GM12878 (cell line): ENCODE measurements around the gene PRKRIP1. TPM values are rescaled to one million over a fixed set of nuclear protein-coding genes. Genes with fewer than 3 reads are reported as not detected.
A peak's percentile ranks its signal among the peaks of the same experiment; 100 is the strongest.

Source experiments
- ATAC-seq: fragments of 200-7000 bp; cut with Tn5 transposase; 3 replicates; pipeline ENCODE4 v1.9.1; 2020; ENCODE audit warnings: mild to moderate bottlenecking, moderate library complexity
- BruUV-seq: library from RNA; stranded (reverse); fragments of 400-500 nt; replicated peaks from 2 replicates; lab custom pipeline; 2021; lab: Mats Ljungman, UMichigan
- CTCF ChIA-PET: fragments of 300-600 bp; sonication (Branson Sonifier 250); formaldehyde crosslinking; extraction: SDS; loops from one replicate; lab custom pipeline; 2021; ENCODE audit warnings: inconsistent platforms; lab: Yijun Ruan, JAX
- POLR2A ChIA-PET: fragments of 350-600 bp; formaldehyde crosslinking; extraction: SDS; loops from one replicate; lab custom pipeline; 2021; ENCODE audit warnings: inconsistent platforms; lab: Charles Lee
- RAD21 ChIA-PET: fragments of 300-600 bp; sonication (Branson Sonifier 250); formaldehyde crosslinking; loops from one replicate; lab custom pipeline; 2023; ENCODE audit warnings: antibody characterized with exemption; ENCODE audit not compliant: unreplicated experiment; lab: Charles Lee
- SMC1A ChIA-PET: fragments of 300-600 bp; sonication (Branson Sonifier 250); formaldehyde crosslinking; loops from one replicate; lab custom pipeline; 2023; ENCODE audit not compliant: unreplicated experiment, uncharacterized antibody; lab: Charles Lee
- DNase-seq: peaks from one replicate; pipeline ENCODE4 v3.0.0-alpha.2; 2011; ENCODE audit warnings: low read depth, low spot score
- FAIRE-seq: peaks from 3 replicates; lab custom pipeline; 2011; peaks lifted over from hg19 to GRCh38; lab: Jason Lieb, UNC
- H2AFZ ChIP-seq: 2 replicates; pipeline ENCODE4 v1.6.0; 2011; ENCODE audit warnings: low read depth, low read length, control low read depth; ENCODE audit not compliant: control insufficient read depth
- H3K27ac ChIP-seq: 2 replicates; pipeline ENCODE4 v1.5.1; 2011; ENCODE audit warnings: control low read depth; ENCODE audit not compliant: control insufficient read depth, insufficient read depth
- H3K27me3 ChIP-seq, 2 experiments: replicated peaks in 1 of 2; 2 replicates each; pipeline versions ENCODE4 v1.6.0 to v1.6.1; 2011; ENCODE audit warnings: low read length in 1 of 2; ENCODE audit not compliant: control insufficient read depth in 2 of 2, insufficient read depth in 2 of 2
- H3K36me3 ChIP-seq, 2 experiments: 2 replicates each; pipeline ENCODE4 v1.5.1; 2011; ENCODE audit warnings: low read length in 1 of 2; ENCODE audit not compliant: control insufficient read depth in 2 of 2, insufficient read depth in 2 of 2
- H3K4me1 ChIP-seq: 2 replicates; pipeline ENCODE4 v1.6.1; 2011; ENCODE audit warnings: mild to moderate bottlenecking, low read length, moderate library complexity, mixed read lengths; ENCODE audit not compliant: control insufficient read depth, insufficient read depth
- H3K4me2 ChIP-seq: 2 replicates; pipeline ENCODE4 v1.6.0; 2011; ENCODE audit warnings: control low read depth; ENCODE audit not compliant: control insufficient read depth, insufficient read depth
- H3K4me3 ChIP-seq: fragments of 200-600 bp; sonication (generic); 2 replicates; pipeline ENCODE4 v1.5.1; 2016
- H3K79me2 ChIP-seq: 2 replicates; pipeline ENCODE4 v1.6.0; 2011; ENCODE audit warnings: low read length; ENCODE audit not compliant: control insufficient read depth, insufficient read depth
- H3K9ac ChIP-seq: 2 replicates; pipeline ENCODE4 v1.8.0; 2011; ENCODE audit warnings: low read length, control low read depth, mixed read lengths; ENCODE audit not compliant: control insufficient read depth, insufficient read depth
- H3K9me3 ChIP-seq: replicated peaks from 3 replicates; pipeline ENCODE4 v1.5.1; 2011; ENCODE audit warnings: mild to moderate bottlenecking, low read length; ENCODE audit not compliant: control insufficient read depth, insufficient read depth
- H4K20me1 ChIP-seq: 2 replicates; pipeline ENCODE4 v1.6.0; 2011; ENCODE audit not compliant: control insufficient read depth, insufficient read depth
- ASH2L ChIP-seq: fragments of 300-600, 200-600 bp; sonication (generic); IDR thresholded peaks from 2 replicates; pipeline ENCODE4 v1.6.1; 2017; ENCODE audit warnings: low read depth, mild to moderate bottlenecking, borderline replicate concordance
- BCLAF1 ChIP-seq: fragments of 450-650 bp; IDR thresholded peaks from 2 replicates; pipeline ENCODE4 v1.6.1; 2017; ENCODE audit warnings: antibody characterized with exemption, mild to moderate bottlenecking, moderate library complexity
- CUX1 ChIP-seq: IDR thresholded peaks from 2 replicates; pipeline ENCODE4 v1.6.1; 2012; ENCODE audit warnings: improper control_type of control experiment, low read depth, low read length; ENCODE audit not compliant: insufficient replicate concordance
- EGR1 ChIP-seq, 2 experiments: IDR thresholded peaks; 1 replicate in 1 of 2; 2 replicates in 1 of 2; pipeline ENCODE4 v1.6.1; 2011 to 2012; ENCODE audit warnings: low read depth in 2 of 2, low read length in 2 of 2, borderline replicate concordance in 1 of 2, mild to moderate bottlenecking in 1 of 2, moderate library complexity in 1 of 2
- LARP7 ChIP-seq: fragments of 450-650 bp; IDR thresholded peaks from 2 replicates; pipeline ENCODE4 v1.6.1; 2017; ENCODE audit warnings: mild to moderate bottlenecking
- MXI1 ChIP-seq: fragments of 150-350 bp; IDR thresholded peaks from 2 replicates; pipeline ENCODE4 v1.6.1; 2011; ENCODE audit warnings: low read depth, mild to moderate bottlenecking, inconsistent platforms, low read length, improper control_type of control experiment
- NFYA ChIP-seq: IDR thresholded peaks from 2 replicates; pipeline ENCODE4 v1.6.1; 2011; ENCODE audit warnings: low read depth, mild to moderate bottlenecking, low read length, improper control_type of control experiment, borderline replicate concordance
- RAD21 ChIP-seq: IDR thresholded peaks from 2 replicates; pipeline ENCODE4 v1.6.1; 2011; ENCODE audit warnings: mild to moderate bottlenecking, low read depth, low read length, moderate library complexity; ENCODE audit not compliant: insufficient read depth
- WGBS: methylation state at CpG from one replicate; pipeline ENCODE4 v1.1.6; 2016; ENCODE audit warnings: low lambda C conversion rate; ENCODE audit not compliant: insufficient replicate concordance, insufficient coverage; ENCODE audit errors: missing lambda C conversion rate; 5-methylcytosine and 5-hydroxymethylcytosine counted together
- in situ Hi-C: fragments of 300-500 bp; cut with MboI; formaldehyde crosslinking; loops from 9 replicates; pipeline ENCODE4 v1.14.3; 2018; ENCODE audit warnings: mixed read lengths
- intact Hi-C: fragments of 100-400 bp; cut with micrococcal nuclease; formaldehyde crosslinking; loops from one replicate; pipeline ENCODE4 v1.14.2; 2022; ENCODE audit not compliant: unreplicated experiment
- polyA plus RNA-seq, 11 experiments: library from polyadenylated mRNA; depleted of rRNA in 4 of 11; unstranded in 6 of 11; stranded (reverse) in 5 of 11; fragments of >200 nt; fragmentation: Nextera tagmentation in 4 of 11; fragmentation: Illumina TruSeq in 1 of 11; extraction: Ambion mirVana in 4 of 11; extraction: Trizol in 1 of 11; gene quantifications; 1 replicate in 1 of 11; 2 replicates in 10 of 11; pipeline versions ENCODE4 v1.2.1 to v1.2.3, GENCODE V29; 2011 to 2016; ENCODE audit warnings: inconsistent platforms in 2 of 11, missing spikeins in 2 of 11, low read depth in 1 of 11
- total RNA-seq, 4 experiments: library from RNA; depleted of rRNA in 3 of 4; stranded (reverse); fragments of >200 nt in 3 of 4; fragmentation: Illumina TruSeq in 1 of 4; extraction: Trizol in 1 of 4; gene quantifications; 2 replicates each; pipeline versions ENCODE4 v1.2.1 to v1.2.3, GENCODE V29; 2013 to 2021

PRKRIP1 gene
- total and polyA plus RNA-seq, 10 of the 15 experiments (the other 5 are each of a cell fraction or from before 2014, with no cell fraction given) = 17.0 to 38.4 (median 25.5) TPM

GRCh38 chr7:102439963-102440795, 44.0 kb downstream of the PRKRIP1 start (continued):
- no peak for TF ChIP-seq BCLAF1

- Histone ChIP-seq H3K4me1 (peaks cover 53% of the 10 kb centered on the region), H3K79me2 (peaks cover 7% of the 10 kb centered on the region), H2AFZ (peak overlapping the region; percentile 49; the same call in 1 of the 2 replicates), H3K9ac (peak overlapping the region; percentile 59), H3K27me3 (no peaks in the 10 kb centered on the region), H3K9me3 (no peaks in the 10 kb centered on the region), H3K4me3 (peak overlapping the region; percentile 41; the same call in 1 of the 2 replicates), H3K27ac (peak overlapping the region; percentile 81), H4K20me1 (no peaks in the 10 kb centered on the region), H3K4me2 (peak overlapping the region; percentile 82), H3K36me3 (peaks cover 14 to 23% of the 10 kb centered on the region in 2 experiments; a peak in 3 of 4 replicates)
- SMC1A ChIA-PET = interaction anchor here (0.7 to 5.8 kb wide), 11 partner anchors 10 to 160 kb away, joined by 3 to 76 read pairs (median 7); partner anchors contain the start of genes ALKBH4 and PRKRIP1
- CTCF ChIA-PET = interaction anchor here (0.6 to 4.4 kb wide), 12 partner anchors 10 to 42 kb away, joined by 3 to 40 read pairs (median 7); no protein-coding TSS in a partner anchor
- DNase-seq = no peak
- no TSS peak for BruUV-seq
- peak; percentile 96 for FAIRE-seq
- ATAC-seq = peak; percentile 66
- 16% methylated on average over 17 of the region's 17 CpGs for WGBS
- intact Hi-C loops = loop anchor here (1.0 to 5.0 kb wide), 2 partner anchors 37 to 588 kb away; no protein-coding TSS in a partner anchor
- in situ Hi-C loops = no loop called here
- POLR2A ChIA-PET = interaction anchor here (0.6 to 9.7 kb wide), 9 partner anchors 15 to 1221 kb away, joined by 3 to 210 read pairs (median 3); partner anchors contain the start of genes ALKBH4, LRWD1 and ORAI2
- RAD21 ChIA-PET = interaction anchor here (0.9 to 9.0 kb wide), 11 partner anchors 12 to 140 kb away, joined by 3 to 115 read pairs (median 5); partner anchors contain the start of genes ORAI2 and PRKRIP1
- TF ChIP-seq EGR1 (IDR thresholded peaks at IDR 0.05; ENCODE audit: borderline replicate concordance in 1 of 2, low read depth in 2 of 2, low read length in 2 of 2) (no peak), NFYA (no peak), RAD21 (peak; percentile 3; the same call in 1 of the 2 replicates), ASH2L (no peak), MXI1 (peak; percentile 46; the same call in 1 of the 2 replicates), LARP7 (peak; percentile 50; the same call in 1 of the 2 replicates), CUX1 (no peak)
These were observed 49.0 kb downstream of the PRKRIP1 start for GRCh38 chr7:102444961-102445673.
